A549 (cell line): ENCODE data around the gene SDC3. TPM values are rescaled to one million over a fixed set of nuclear protein-coding genes. Genes with fewer than 3 reads are reported as not detected.

Experiments
- ATAC-seq, 2 experiments: fragments of 200-7000 bp in 1 of 2; fragments of >200 bp in 1 of 2; cut with Nextera tagmentation in 1 of 2; cut with Tn5 transposase in 1 of 2; 3 replicates each; pipeline versions ENCODE4 v1.8.0 to v1.9.1; 2018 to 2020; ENCODE audit warnings: mild to moderate bottlenecking in 1 of 2, moderate library complexity in 1 of 2
- CTCF ChIA-PET: fragments of 300-600 bp; sonication (Branson Sonifier 250); formaldehyde crosslinking; extraction: SDS; loops from one replicate; lab custom pipeline; 2021; ENCODE audit warnings: antibody characterized with exemption, inconsistent platforms; lab: Yijun Ruan, JAX
- POLR2A ChIA-PET: fragments of 350-600 bp; formaldehyde crosslinking; extraction: SDS; loops from one replicate; lab custom pipeline; 2021; ENCODE audit warnings: antibody characterized with exemption, inconsistent platforms; lab: Yijun Ruan, JAX
- DNase-seq, 2 experiments: peaks; one replicate each; pipeline versions ENCODE4 v3.0.0 to v3.0.0-alpha.2; 2011 to 2016; ENCODE audit warnings: low read depth in 1 of 2, low spot score in 1 of 2
- FAIRE-seq: peaks from 2 replicates; lab custom pipeline; 2011; peaks lifted over from hg19 to GRCh38; lab: Jason Lieb, UNC
- H3K27ac ChIP-seq, 2 experiments: fragments of >200 bp; sonication (Bioruptor Twin); formaldehyde crosslinking; 3 replicates each; pipeline ENCODE4 v1.5.1; 2016 to 2017
- H3K4me1 ChIP-seq: fragments of >200 bp; sonication (Bioruptor Twin); formaldehyde crosslinking; 3 replicates; pipeline ENCODE4 v1.6.1; 2016
- H3K4me2 ChIP-seq: fragments of >200 bp; sonication (Bioruptor Twin); formaldehyde crosslinking; 3 replicates; pipeline ENCODE4 v1.6.1; 2016
- H3K4me3 ChIP-seq: fragments of >200 bp; sonication (Bioruptor Twin); formaldehyde crosslinking; 3 replicates; pipeline ENCODE4 v1.5.1; 2016
- H3K9me3 ChIP-seq: fragments of >200 bp; sonication (Bioruptor Twin); formaldehyde crosslinking; 3 replicates; pipeline ENCODE4 v1.6.1; 2016
- CHD2 ChIP-seq: fragments of 150-350 bp; IDR thresholded peaks from 2 replicates; pipeline ENCODE4 v1.6.1; 2014; ENCODE audit warnings: low read length; ENCODE audit not compliant: partially characterized antibody
- EHMT2 ChIP-seq: fragments of 200-600 bp; sonication (generic); IDR thresholded peaks from 2 replicates; pipeline ENCODE4 v1.6.1; 2016; ENCODE audit warnings: antibody characterized with exemption, low read depth, mild to moderate bottlenecking, moderate library complexity
- HDAC2 ChIP-seq: fragments of 200-600 bp; sonication (generic); IDR thresholded peaks from 2 replicates; pipeline ENCODE4 v1.6.1; 2016
- HOXB13 ChIP-seq: fragments of 250-450 bp; sonication (Bioruptor Pico); IDR thresholded peaks from 2 replicates; pipeline ENCODE4 v1.5.0; 2020; ENCODE audit warnings: low read depth, mild to moderate bottlenecking, moderate library complexity
- JUN ChIP-seq, 2 experiments: fragments of >200 bp; sonication (Bioruptor Twin); formaldehyde crosslinking; IDR thresholded peaks; 2 replicates in 1 of 2; 3 replicates in 1 of 2; pipeline ENCODE4 v1.6.1; 2016 to 2017
- KDM1A ChIP-seq: fragments of 200-600 bp; sonication (generic); IDR thresholded peaks from 2 replicates; pipeline ENCODE4 v1.6.1; 2016; ENCODE audit warnings: low read depth, mild to moderate bottlenecking
- KDM5A ChIP-seq: fragments of 200-600 bp; sonication (generic); IDR thresholded peaks from 2 replicates; pipeline ENCODE4 v1.6.1; 2016; ENCODE audit warnings: antibody characterized with exemption, mild to moderate bottlenecking
- MAFK ChIP-seq: fragments of 450-650 bp; IDR thresholded peaks from 2 replicates; pipeline ENCODE4 v1.6.1; 2014; ENCODE audit not compliant: partially characterized antibody
- MYC ChIP-seq: IDR thresholded peaks from 2 replicates; pipeline ENCODE4 v1.6.1; 2012; ENCODE audit warnings: mild to moderate bottlenecking, inconsistent platforms, low read length, improper control_type of control experiment, borderline replicate concordance
- NPAS2 ChIP-seq: fragments of 250-450 bp; sonication (Bioruptor Pico); IDR thresholded peaks from 2 replicates; pipeline ENCODE4 v1.8.0; 2022; ENCODE audit warnings: mild to moderate bottlenecking, moderate library complexity, borderline replicate concordance
- PHF8 ChIP-seq: fragments of 200-600 bp; sonication (generic); IDR thresholded peaks from 2 replicates; pipeline ENCODE4 v1.6.1; 2016; ENCODE audit warnings: low read depth, mild to moderate bottlenecking, antibody characterized with exemption, moderate library complexity, borderline replicate concordance
- POLR2A ChIP-seq: IDR thresholded peaks from 2 replicates; pipeline ENCODE4 v1.6.1; 2012; ENCODE audit warnings: mild to moderate bottlenecking, low read length
- RARB ChIP-seq: fragments of 250-450 bp; sonication (Bioruptor Pico); IDR thresholded peaks from 2 replicates; pipeline ENCODE4 v1.8.0; 2021; ENCODE audit warnings: mild to moderate bottlenecking, moderate library complexity
- TFCP2L1 ChIP-seq: fragments of 250-450 bp; sonication (Bioruptor Pico); IDR thresholded peaks from 2 replicates; pipeline ENCODE4 v1.5.0; 2021; ENCODE audit warnings: mild to moderate bottlenecking
- WGBS: methylation state at CpG from one replicate; pipeline ENCODE4 v1.1.6; 2017; ENCODE audit errors: missing lambda C conversion rate; 5-methylcytosine and 5-hydroxymethylcytosine counted together
- polyA plus RNA-seq, 4 experiments: library from polyadenylated mRNA; depleted of rRNA in 3 of 4; stranded (reverse); fragments of >200 nt; fragmentation: RNase III in 1 of 4; extraction: RNeasy Plus Mini Kit Qiagen cat#74134 plus additional on column Dnase treatment in 1 of 4; gene quantifications; 2 replicates in 3 of 4; 3 replicates in 1 of 4; pipeline ENCODE4 v1.2.3, GENCODE V29; 2011 to 2017
- TF ChIP-seq, protein P1 (sequence below): IDR thresholded peaks from 2 replicates; pipeline ENCODE4 v1.6.1; 2012
- TF ChIP-seq, protein P2 (sequence below): IDR thresholded peaks from 2 replicates; pipeline ENCODE4 v1.6.1; 2012
- TF ChIP-seq, protein P3 (sequence below): fragments of 250-450 bp; sonication (Bioruptor Pico); IDR thresholded peaks from 2 replicates; pipeline ENCODE4 v1.5.0; 2021; ENCODE audit warnings: mild to moderate bottlenecking, moderate library complexity, borderline replicate concordance
- TF ChIP-seq, protein P4 (sequence below): fragments of >200 bp; sonication (Bioruptor Twin); formaldehyde crosslinking; IDR thresholded peaks from 2 replicates; pipeline ENCODE4 v1.6.1; 2016
- TF ChIP-seq, protein P5 (sequence below): fragments of 450-650 bp; IDR thresholded peaks from 2 replicates; pipeline ENCODE4 v1.6.1; 2014; ENCODE audit warnings: antibody characterized with exemption
- TF ChIP-seq, protein P6 (sequence below): fragments of 150-350 bp; IDR thresholded peaks from 2 replicates; pipeline ENCODE4 v1.6.1; 2014; ENCODE audit warnings: low read depth, mild to moderate bottlenecking, low read length

SDC3 gene
- polyA plus RNA-seq, 2 of the 4 experiments (the other 2 are of a cell fraction), result 2.0 to 8.9 TPM

DNA sequence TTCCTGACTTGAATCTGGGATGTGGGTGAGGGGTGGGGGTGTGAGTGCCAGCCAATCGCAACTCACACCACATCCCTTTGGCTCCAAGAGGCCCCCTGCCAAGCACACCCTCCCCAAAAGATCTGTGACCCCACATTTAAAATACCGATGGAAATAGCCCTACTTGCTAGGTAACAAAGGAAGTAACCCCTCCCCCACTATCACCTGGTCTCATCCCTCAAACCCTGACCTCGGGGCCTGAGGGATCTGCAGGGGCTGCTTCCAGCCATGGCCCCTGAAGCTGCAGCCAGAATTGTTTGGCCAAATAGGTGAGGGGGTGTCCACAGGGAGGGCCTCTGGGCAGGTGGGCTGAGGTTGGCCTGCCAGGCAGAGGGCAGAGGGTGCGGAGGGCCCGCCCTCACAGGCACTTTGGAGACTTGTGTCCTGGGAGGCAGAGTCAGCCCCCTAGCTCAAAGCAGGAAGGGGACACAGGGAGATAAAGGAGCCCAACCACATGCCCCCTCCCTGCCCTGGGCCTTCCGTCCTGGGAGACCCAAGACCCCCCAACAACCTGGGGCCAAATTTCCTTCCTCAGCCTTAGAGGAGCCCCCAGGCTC, 37.2 kb downstream of the SDC3 start:
- no peak for DNase-seq
- POLR2A ChIA-PET, result no interaction called here

DNA sequence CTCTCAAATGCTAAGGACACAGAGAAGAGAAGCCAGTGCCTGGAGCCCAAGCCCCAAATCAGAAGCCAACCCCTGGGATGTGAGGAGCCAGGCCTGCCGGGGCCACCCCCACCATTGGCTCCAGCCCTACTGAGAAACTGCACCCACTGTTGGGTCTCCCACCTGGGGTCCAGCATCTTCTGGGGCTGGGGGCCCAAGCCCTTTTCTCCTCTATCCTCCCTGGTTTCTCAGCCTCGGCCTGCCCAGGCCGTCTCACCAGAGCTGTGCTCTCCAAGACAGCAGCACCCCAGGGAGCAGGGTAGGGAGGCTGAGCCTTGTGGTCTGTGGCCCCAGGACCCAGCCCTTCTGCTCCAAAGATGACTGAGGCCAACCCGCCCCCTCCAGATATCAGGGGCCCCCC, 37.9 kb downstream of the SDC3 start:
- ChIA-PET CTCF (no interaction called here), POLR2A (no interaction called here)
- 89% methylated on average over 3 of the region's 4 CpGs for WGBS
- no peak for ATAC-seq
- no peak overlapping the region for H3K4me3 ChIP-seq
- TF ChIP-seq CHD2 (no peak), NPAS2 (CRISPR knock-in tag) (no peak), PHF8 (no peak), POLR2A (no peak), TFCP2L1 (no peak), KDM1A (no peak), HOXB13 (no peak), JUN (IDR thresholded peaks at IDR 0.05) (no peak), EHMT2 (no peak), KDM5A (no peak)
- TF ChIP-seq, protein P1, sequence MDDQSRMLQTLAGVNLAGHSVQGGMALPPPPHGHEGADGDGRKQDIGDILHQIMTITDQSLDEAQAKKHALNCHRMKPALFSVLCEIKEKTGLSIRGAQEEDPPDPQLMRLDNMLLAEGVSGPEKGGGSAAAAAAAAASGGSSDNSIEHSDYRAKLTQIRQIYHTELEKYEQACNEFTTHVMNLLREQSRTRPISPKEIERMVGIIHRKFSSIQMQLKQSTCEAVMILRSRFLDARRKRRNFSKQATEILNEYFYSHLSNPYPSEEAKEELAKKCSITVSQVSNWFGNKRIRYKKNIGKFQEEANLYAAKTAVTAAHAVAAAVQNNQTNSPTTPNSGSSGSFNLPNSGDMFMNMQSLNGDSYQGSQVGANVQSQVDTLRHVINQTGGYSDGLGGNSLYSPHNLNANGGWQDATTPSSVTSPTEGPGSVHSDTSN, result no peak
- TF ChIP-seq, protein P2, sequence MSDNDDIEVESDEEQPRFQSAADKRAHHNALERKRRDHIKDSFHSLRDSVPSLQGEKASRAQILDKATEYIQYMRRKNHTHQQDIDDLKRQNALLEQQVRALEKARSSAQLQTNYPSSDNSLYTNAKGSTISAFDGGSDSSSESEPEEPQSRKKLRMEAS, result no peak
- TF ChIP-seq, protein P3, sequence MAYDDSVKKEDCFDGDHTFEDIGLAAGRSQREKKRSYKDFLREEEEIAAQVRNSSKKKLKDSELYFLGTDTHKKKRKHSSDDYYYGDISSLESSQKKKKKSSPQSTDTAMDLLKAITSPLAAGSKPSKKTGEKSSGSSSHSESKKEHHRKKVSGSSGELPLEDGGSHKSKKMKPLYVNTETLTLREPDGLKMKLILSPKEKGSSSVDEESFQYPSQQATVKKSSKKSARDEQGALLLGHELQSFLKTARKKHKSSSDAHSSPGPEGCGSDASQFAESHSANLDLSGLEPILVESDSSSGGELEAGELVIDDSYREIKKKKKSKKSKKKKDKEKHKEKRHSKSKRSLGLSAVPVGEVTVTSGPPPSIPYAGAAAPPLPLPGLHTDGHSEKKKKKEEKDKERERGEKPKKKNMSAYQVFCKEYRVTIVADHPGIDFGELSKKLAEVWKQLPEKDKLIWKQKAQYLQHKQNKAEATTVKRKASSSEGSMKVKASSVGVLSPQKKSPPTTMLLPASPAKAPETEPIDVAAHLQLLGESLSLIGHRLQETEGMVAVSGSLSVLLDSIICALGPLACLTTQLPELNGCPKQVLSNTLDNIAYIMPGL (CRISPR knock-in tag), result no peak
- TF ChIP-seq, protein P4, sequence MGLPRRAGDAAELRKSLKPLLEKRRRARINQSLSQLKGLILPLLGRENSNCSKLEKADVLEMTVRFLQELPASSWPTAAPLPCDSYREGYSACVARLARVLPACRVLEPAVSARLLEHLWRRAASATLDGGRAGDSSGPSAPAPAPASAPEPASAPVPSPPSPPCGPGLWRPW, result no peak
- TF ChIP-seq, protein P5, sequence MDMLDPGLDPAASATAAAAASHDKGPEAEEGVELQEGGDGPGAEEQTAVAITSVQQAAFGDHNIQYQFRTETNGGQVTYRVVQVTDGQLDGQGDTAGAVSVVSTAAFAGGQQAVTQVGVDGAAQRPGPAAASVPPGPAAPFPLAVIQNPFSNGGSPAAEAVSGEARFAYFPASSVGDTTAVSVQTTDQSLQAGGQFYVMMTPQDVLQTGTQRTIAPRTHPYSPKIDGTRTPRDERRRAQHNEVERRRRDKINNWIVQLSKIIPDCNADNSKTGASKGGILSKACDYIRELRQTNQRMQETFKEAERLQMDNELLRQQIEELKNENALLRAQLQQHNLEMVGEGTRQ, result no peak
- DNase-seq, result no peak
- H3K4me2 ChIP-seq, result no peak overlapping the region
- FAIRE-seq, result no peak
- no peak overlapping the region for H3K27ac ChIP-seq
- H3K4me1 ChIP-seq, result no peaks in the 10 kb centered on the region
- H3K9me3 ChIP-seq, result no peaks in the 10 kb centered on the region

More for the DNA sequence above, 37.2 kb downstream of the SDC3 start:
- ATAC-seq (no peak), FAIRE-seq (no peak)
- Histone ChIP-seq H3K27ac (no peak overlapping the region), H3K4me3 (no peak overlapping the region), H3K4me2 (no peak overlapping the region), H3K9me3 (no peaks in the 10 kb centered on the region), H3K4me1 (no peaks in the 10 kb centered on the region)
- TF ChIP-seq MYC (no peak), RARB (no peak), MAFK (no peak), HDAC2 (no peak)
- TF ChIP-seq, protein P6, sequence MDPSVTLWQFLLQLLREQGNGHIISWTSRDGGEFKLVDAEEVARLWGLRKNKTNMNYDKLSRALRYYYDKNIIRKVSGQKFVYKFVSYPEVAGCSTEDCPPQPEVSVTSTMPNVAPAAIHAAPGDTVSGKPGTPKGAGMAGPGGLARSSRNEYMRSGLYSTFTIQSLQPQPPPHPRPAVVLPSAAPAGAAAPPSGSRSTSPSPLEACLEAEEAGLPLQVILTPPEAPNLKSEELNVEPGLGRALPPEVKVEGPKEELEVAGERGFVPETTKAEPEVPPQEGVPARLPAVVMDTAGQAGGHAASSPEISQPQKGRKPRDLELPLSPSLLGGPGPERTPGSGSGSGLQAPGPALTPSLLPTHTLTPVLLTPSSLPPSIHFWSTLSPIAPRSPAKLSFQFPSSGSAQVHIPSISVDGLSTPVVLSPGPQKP, result no peak
- TF ChIP-seq, protein P3 (CRISPR knock-in tag), result no peak
- CTCF ChIA-PET, result interaction anchor here (1.5 kb wide), 1 partner anchor 21 kb away, joined by 3 read pairs; no protein-coding TSS in a partner anchor
- 65% methylated on average over 4 of the region's 6 CpGs for WGBS
